Neutrophil (primary cell): ENCODE data around the gene KRTAP12-4.

Experiments used
- H3K27ac ChIP-seq: fragments of 200-600 bp; sonication (generic); 2 replicates; pipeline ENCODE4 v1.5.1; 2016; ENCODE audit warnings: mild to moderate bottlenecking, moderate library complexity
- H3K27me3 ChIP-seq: fragments of 200-600 bp; sonication (generic); 2 replicates; pipeline ENCODE4 v1.6.0; 2016; ENCODE audit warnings: mild to moderate bottlenecking
- H3K36me3 ChIP-seq: fragments of 200-600 bp; sonication (generic); 2 replicates; pipeline ENCODE4 v1.5.1; 2017
- H3K4me1 ChIP-seq, 2 experiments: fragments of 200-600 bp in 1 of 2; sonication (generic) in 1 of 2; 1 replicate in 1 of 2; 2 replicates in 1 of 2; pipeline versions ENCODE4 v1.5.1 to v1.6.1; 2013 to 2016; ENCODE audit warnings: low read depth in 1 of 2, low read length in 1 of 2, mild to moderate bottlenecking in 1 of 2, moderate library complexity in 1 of 2; ENCODE audit not compliant: control insufficient read depth in 1 of 2, insufficient read depth in 1 of 2
- H3K4me3 ChIP-seq, 2 experiments: fragments of 200-600 bp in 1 of 2; sonication (generic) in 1 of 2; 1 replicate in 1 of 2; 2 replicates in 1 of 2; pipeline ENCODE4 v1.5.1; 2013 to 2016; ENCODE audit warnings: low read depth in 1 of 2, low read length in 1 of 2, mild to moderate bottlenecking in 1 of 2, moderate library complexity in 1 of 2
- H3K9me3 ChIP-seq: fragments of 200-600 bp; sonication (generic); 2 replicates; pipeline ENCODE4 v1.5.1; 2016
- TF ChIP-seq, protein P1 (sequence below): fragments of 200-600 bp; sonication (generic); IDR thresholded peaks from 2 replicates; pipeline ENCODE4 v1.5.1; 2016; ENCODE audit warnings: antibody characterized with exemption

KRTAP12-4 gene

DNA sequence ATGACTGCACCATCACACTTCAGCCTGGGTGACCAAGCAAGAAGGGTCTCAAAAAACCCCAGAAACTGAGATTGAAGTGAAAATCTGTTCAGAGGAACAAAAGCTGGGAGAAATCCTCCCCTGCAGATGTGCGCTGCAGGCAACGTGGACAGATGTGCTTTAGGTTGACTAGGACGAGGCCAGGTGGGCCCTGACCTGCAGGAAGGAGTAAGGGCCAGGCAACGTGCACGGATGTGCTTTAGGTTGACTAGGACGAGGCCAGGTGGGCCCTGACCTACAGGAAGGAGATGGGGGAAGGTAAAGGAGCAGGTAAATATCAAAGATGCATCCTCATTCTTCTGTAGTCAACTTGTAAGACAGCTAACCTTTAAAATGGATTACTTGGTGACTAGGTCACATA lies 30.0 kb upstream of the KRTAP12-4 start:
- no peaks in the 10 kb centered on the region for H3K9me3 ChIP-seq
- peaks cover 21% of the 10 kb centered on the region for H3K27me3 ChIP-seq
- no peaks in the 10 kb centered on the region for H3K4me1 ChIP-seq
- H3K36me3 ChIP-seq: no peaks in the 10 kb centered on the region
- TF ChIP-seq, protein P1, sequence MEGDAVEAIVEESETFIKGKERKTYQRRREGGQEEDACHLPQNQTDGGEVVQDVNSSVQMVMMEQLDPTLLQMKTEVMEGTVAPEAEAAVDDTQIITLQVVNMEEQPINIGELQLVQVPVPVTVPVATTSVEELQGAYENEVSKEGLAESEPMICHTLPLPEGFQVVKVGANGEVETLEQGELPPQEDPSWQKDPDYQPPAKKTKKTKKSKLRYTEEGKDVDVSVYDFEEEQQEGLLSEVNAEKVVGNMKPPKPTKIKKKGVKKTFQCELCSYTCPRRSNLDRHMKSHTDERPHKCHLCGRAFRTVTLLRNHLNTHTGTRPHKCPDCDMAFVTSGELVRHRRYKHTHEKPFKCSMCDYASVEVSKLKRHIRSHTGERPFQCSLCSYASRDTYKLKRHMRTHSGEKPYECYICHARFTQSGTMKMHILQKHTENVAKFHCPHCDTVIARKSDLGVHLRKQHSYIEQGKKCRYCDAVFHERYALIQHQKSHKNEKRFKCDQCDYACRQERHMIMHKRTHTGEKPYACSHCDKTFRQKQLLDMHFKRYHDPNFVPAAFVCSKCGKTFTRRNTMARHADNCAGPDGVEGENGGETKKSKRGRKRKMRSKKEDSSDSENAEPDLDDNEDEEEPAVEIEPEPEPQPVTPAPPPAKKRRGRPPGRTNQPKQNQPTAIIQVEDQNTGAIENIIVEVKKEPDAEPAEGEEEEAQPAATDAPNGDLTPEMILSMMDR: no peak
- H3K4me3 ChIP-seq: no peak overlapping the region
- no peak overlapping the region for H3K27ac ChIP-seq

DNA sequence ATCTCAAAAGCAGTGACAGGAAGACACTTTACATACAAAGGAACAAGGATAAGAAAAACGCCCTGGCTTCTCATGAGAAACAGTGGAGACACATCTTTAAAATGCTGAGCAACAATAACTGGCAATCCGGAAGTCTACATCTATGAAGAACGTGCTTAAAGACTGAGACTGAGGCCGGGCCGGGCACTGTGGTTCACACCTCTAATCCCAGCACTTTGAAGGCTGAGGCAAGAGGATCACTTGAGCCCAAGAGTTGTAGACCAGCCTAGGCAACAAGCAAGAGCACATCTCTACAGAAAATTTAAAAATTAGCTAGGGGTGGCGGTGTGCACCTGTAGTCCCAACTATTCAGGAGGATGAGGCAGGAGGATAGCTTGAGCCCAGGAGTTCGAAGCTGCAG lies 29.6 kb upstream of the KRTAP12-4 start:
- no peaks in the 10 kb centered on the region for H3K36me3 ChIP-seq
- TF ChIP-seq, protein P1: no peak
- H3K4me3 ChIP-seq: no peak overlapping the region
- no peaks in the 10 kb centered on the region for H3K9me3 ChIP-seq
- no peak overlapping the region for H3K27ac ChIP-seq
- peaks cover 21% of the 10 kb centered on the region for H3K27me3 ChIP-seq
- no peaks in the 10 kb centered on the region for H3K4me1 ChIP-seq

DNA sequence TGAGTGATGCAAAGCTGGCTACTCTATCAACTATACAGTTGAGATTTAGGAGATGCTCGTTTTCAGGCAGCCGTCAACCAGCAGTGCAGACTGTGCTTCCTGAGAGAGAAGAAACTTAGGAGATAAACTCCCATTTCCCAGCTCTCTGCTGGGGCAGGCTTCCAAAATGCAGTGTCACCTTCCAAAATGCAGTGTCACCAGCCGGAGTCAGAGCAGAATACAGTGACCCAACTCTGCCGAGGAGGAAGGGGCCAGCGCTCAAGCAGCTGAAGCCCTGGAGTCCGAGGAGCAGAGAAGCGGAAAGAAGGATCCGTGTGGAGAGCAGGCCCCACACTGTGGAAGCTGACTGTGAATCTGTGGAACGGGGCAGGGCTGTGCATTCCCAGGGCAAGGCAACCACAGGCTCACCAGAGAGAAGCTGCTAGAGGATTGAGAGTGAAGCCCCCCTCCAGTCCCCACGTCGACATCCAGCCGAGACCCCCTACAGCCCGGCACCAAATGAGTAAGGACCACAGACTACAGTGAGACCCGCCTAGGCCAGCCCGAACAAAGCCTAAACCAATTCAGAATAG lies 28.2 kb upstream of the KRTAP12-4 start:
- TF ChIP-seq, protein P1: no peak
- Histone ChIP-seq H3K4me1 (no peaks in the 10 kb centered on the region), H3K27me3 (peaks cover 20% of the 10 kb centered on the region), H3K27ac (no peak overlapping the region), H3K36me3 (no peaks in the 10 kb centered on the region), H3K4me3 (no peak overlapping the region), H3K9me3 (no peaks in the 10 kb centered on the region)

DNA sequence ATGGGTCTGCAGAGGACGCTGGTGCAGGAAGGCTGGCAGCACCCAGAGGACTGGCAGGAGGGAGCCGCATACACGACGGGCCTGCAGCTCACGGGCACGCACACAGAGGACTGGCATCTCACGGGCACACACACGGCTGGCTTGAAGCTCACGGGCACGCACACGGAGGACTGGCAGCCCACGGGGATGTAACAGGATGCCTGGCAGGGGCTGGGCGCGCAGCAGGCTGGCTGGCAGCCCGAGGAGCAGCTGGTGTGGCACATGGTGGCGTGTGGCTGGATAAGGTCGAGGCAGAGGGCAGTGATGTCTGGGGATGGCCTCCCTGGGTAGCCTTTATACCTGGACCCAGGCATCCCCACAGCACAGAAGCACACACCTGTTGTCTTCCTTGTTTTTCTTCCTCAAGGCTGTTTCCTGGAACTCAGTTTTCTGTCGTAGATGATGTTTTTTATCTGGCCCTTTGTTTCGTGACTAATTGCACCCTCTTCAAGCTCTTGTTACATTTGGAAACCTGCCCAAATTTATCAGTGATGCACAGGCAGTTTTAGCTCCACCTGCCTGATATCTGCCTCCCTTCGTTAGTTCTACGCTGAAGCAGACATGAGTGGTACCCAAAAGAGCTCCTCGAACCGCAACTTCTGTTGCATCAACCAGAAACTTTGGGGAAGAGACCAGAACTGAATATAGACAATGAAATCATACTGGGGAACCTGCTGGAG lies 27.6 kb upstream of the KRTAP12-4 start, which contains the start of gene KRTAP12-1:
Gene KRTAP12-1, minus strand, starts transcription at position 303 of the 719 bp plus-strand sequence. Its CDS starts 40 bp downstream, at position 263.
- Histone ChIP-seq H3K4me3 (no peak within 1 kb of the TSS), H3K36me3 (no peaks in the 10 kb centered on the region), H3K4me1 (no peaks in the 10 kb centered on the region), H3K27ac (no peak within 1 kb of the TSS), H3K27me3 (peaks cover 15% of the 10 kb centered on the region), H3K9me3 (no peaks in the 10 kb centered on the region)
- TF ChIP-seq, protein P1: no peak

DNA sequence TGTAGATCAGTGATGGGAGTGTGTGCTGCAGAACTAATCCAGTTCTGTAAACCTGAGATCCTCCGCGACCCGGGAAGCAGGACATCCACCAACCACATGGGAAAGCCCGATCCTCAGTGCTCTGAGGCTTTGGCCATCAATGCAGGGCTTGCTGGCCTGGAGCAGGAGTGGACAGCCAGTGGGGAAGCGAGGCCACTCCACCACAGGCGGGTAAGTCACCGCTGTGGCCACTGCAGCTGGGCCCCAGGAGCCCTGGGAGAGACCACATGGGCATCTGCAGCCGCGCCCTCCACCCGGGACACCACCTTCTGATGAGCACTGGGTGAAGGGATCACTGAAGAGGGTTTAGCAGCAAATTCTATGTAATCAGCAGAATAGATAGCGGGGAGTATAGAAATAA lies 26.7 kb upstream of the KRTAP12-4 start:
- Histone ChIP-seq H3K27me3 (peaks cover 6% of the 10 kb centered on the region), H3K4me1 (no peaks in the 10 kb centered on the region), H3K36me3 (no peaks in the 10 kb centered on the region), H3K4me3 (no peak overlapping the region), H3K27ac (no peak overlapping the region), H3K9me3 (no peaks in the 10 kb centered on the region)
- TF ChIP-seq, protein P1: no peak
